Measurements from ENCODE around the gene PLEKHH1.

DNA sequence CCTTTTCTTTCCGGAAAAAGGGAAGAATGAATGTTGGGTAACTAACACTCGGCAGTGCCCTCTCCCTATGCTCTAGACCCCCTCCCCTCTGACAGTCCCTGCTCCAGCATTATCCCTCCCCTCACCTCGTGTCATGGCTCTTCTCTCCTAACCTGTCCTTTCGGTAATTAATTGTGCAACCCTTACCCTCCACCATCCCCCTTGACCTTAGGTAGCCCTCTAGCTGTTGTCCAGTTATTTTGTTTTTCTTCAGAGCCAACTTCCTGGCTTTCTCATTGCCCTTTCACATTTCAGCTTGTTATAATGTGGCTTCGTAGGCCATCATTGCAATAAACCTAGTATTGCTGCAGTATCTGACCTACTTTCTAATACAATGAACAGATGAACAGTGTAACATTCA is 97.8 kb downstream of the PLEKHH1 start:
- TF ChIP-seq EZH2phosphoT487 (IDR thresholded peaks at IDR 0.05): no peak
- TF ChIP-seq, protein P1, sequence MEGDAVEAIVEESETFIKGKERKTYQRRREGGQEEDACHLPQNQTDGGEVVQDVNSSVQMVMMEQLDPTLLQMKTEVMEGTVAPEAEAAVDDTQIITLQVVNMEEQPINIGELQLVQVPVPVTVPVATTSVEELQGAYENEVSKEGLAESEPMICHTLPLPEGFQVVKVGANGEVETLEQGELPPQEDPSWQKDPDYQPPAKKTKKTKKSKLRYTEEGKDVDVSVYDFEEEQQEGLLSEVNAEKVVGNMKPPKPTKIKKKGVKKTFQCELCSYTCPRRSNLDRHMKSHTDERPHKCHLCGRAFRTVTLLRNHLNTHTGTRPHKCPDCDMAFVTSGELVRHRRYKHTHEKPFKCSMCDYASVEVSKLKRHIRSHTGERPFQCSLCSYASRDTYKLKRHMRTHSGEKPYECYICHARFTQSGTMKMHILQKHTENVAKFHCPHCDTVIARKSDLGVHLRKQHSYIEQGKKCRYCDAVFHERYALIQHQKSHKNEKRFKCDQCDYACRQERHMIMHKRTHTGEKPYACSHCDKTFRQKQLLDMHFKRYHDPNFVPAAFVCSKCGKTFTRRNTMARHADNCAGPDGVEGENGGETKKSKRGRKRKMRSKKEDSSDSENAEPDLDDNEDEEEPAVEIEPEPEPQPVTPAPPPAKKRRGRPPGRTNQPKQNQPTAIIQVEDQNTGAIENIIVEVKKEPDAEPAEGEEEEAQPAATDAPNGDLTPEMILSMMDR (IDR thresholded peaks at IDR 0.05): no peak
